Activated T-cell treated with anti-CD3 and anti-CD28 coated beads for 4 hours (primary cell): ENCODE data around the gene CACNG7.

Experiments used
- DNase-seq: peaks from one replicate; pipeline ENCODE4 v3.0.0-alpha.2; 2020

CACNG7 gene

GRCh38 chr19:53879140-53880081 is 29.7 kb upstream of the CACNG7 start:
- DNase-seq = peak; percentile 63

GRCh38 chr19:53880711-53881481 is 28.2 kb upstream of the CACNG7 start:
- DNase-seq = no peak

- peak; percentile 41 for DNase-seq
Observed at GRCh38 chr19:53881482-53882390, 27.3 kb upstream of the CACNG7 start, which contains the start of gene PRKCG. TSS of gene PRKCG (plus strand) at chr19:53882197. CDS start at chr19:53882495, 298 bp downstream.

- DNase-seq = no peak
Observed at GRCh38 chr19:53882391-53883050, 26.6 kb upstream of the CACNG7 start.

- no peak for DNase-seq
Observed at GRCh38 chr19:53883231-53883661, 25.8 kb upstream of the CACNG7 start.

- no peak for DNase-seq
Observed at GRCh38 chr19:53883741-53884140, 25.3 kb upstream of the CACNG7 start.

- no peak for DNase-seq
Observed at GRCh38 chr19:53884256-53884655, 24.8 kb upstream of the CACNG7 start.

GRCh38 chr19:53885036-53885435 is 24.0 kb upstream of the CACNG7 start:
- DNase-seq = no peak

- no peak for DNase-seq
Observed at GRCh38 chr19:53892301-53892980, 16.6 kb upstream of the CACNG7 start.

- DNase-seq = no peak
Observed at GRCh38 chr19:53892981-53893325, 16.1 kb upstream of the CACNG7 start.

- DNase-seq = no peak
Observed at GRCh38 chr19:53894707-53895106, 14.4 kb upstream of the CACNG7 start.

GRCh38 chr19:53896682-53897081 is 12.4 kb upstream of the CACNG7 start:
- DNase-seq = no peak

GRCh38 chr19:53897459-53897858 is 11.6 kb upstream of the CACNG7 start:
- no peak for DNase-seq

GRCh38 chr19:53898166-53898565 is 10.9 kb upstream of the CACNG7 start:
- DNase-seq = no peak

GRCh38 chr19:53898636-53899341 is 10.3 kb upstream of the CACNG7 start:
- no peak for DNase-seq

GRCh38 chr19:53900191-53900860 is 8.8 kb upstream of the CACNG7 start:
- no peak for DNase-seq

GRCh38 chr19:53903055-53903680 is 5.9 kb upstream of the CACNG7 start:
- no peak for DNase-seq

GRCh38 chr19:53904909-53905308 is 4.2 kb upstream of the CACNG7 start:
- no peak for DNase-seq

GRCh38 chr19:53905787-53906186 is 3.3 kb upstream of the CACNG7 start:
- DNase-seq = no peak
